Activated naive CD4-positive, alpha-beta T cell treated with anti-CD3 and anti-CD28 coated beads for 36 hours (primary cell): ENCODE data around the gene CORO7. TPM values are rescaled to one million over a fixed set of nuclear protein-coding genes. Genes with fewer than 3 reads are reported as not detected.

Source experiments
- CTCF ChIA-PET: fragments of 350-600 bp; sonication (Branson Sonifier 250); formaldehyde crosslinking; loops from one replicate; lab custom pipeline; 2021; ENCODE audit warnings: antibody characterized with exemption; lab: Charles Lee
- DNase-seq: peaks from one replicate; pipeline ENCODE4 v3.0.0-alpha.2; 2020
- H3K27ac Mint-ChIP-seq: one replicate; pipeline ENCODE4 v1.8.0; 2021; ENCODE audit warnings: mild to moderate bottlenecking, mixed read lengths
- H3K27me3 Mint-ChIP-seq: one replicate; pipeline ENCODE4 v1.8.0; 2021; ENCODE audit warnings: low read depth, mixed read lengths
- H3K36me3 Mint-ChIP-seq: one replicate; pipeline ENCODE4 v1.8.0; 2021; ENCODE audit warnings: low read depth, mixed read lengths
- H3K4me1 Mint-ChIP-seq: one replicate; pipeline ENCODE4 v1.8.0; 2021; ENCODE audit warnings: low read depth, mixed read lengths
- H3K4me3 Mint-ChIP-seq: one replicate; pipeline ENCODE4 v1.8.0; 2021; ENCODE audit warnings: mild to moderate bottlenecking, moderate library complexity, mixed read lengths
- H3K9me3 Mint-ChIP-seq: one replicate; pipeline ENCODE4 v1.8.0; 2021; ENCODE audit warnings: mixed read lengths
- intact Hi-C: fragments of 100-400 bp; cut with micrococcal nuclease; formaldehyde crosslinking; loops from one replicate; pipeline ENCODE4 v1.15.1; 2023
- total RNA-seq, 2 experiments: library from RNA; stranded (reverse); gene quantifications; one replicate each; pipeline ENCODE4 v1.2.3, GENCODE V29; 2021

Gene CORO7
- total RNA-seq, 2 experiments from 2014 or later: 39.7 to 43.3 TPM

DNA sequence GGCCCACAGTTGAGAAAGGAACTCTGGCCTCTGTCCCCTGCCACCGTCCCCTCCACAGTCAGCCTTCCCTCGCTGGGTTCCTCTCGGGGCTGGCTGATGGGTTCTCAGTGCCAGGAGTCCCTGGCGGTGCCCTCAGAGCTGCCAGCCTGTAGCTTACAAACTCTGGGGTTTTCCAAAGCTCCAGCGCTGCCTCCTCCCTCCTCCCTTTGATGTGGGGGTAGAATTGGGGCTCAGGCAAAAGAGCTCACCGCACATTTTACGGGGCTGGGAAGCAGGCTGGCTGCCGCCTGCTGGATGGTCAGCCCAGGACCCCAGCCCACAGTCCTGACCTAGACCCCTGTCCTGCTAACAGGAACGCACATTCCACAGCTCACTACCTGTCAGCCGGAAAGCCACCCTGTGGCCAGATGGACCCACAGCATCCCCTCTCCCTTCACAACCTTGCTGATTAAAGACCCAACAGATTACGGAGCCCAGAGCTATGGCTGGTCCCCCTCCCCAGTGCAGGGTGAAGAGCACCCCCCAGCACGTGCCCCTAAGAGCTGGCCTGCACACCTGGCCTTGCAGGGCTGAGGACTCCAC is 38.7 kb downstream of the CORO7 start:
- no peak overlapping the region for H3K4me3 Mint-ChIP-seq
- H3K27ac Mint-ChIP-seq: no peak overlapping the region
- no peaks in the 10 kb centered on the region for H3K27me3 Mint-ChIP-seq
- H3K36me3 Mint-ChIP-seq: no peaks in the 10 kb centered on the region
- intact Hi-C loops: no loop called here
- H3K9me3 Mint-ChIP-seq: no peaks in the 10 kb centered on the region
- CTCF ChIA-PET: interaction anchor here (0.7 kb wide), 1 partner anchor 28 kb away, joined by 4 read pairs; no protein-coding TSS in a partner anchor
- peaks cover 2% of the 10 kb centered on the region for H3K4me1 Mint-ChIP-seq
- no peak for DNase-seq

DNA sequence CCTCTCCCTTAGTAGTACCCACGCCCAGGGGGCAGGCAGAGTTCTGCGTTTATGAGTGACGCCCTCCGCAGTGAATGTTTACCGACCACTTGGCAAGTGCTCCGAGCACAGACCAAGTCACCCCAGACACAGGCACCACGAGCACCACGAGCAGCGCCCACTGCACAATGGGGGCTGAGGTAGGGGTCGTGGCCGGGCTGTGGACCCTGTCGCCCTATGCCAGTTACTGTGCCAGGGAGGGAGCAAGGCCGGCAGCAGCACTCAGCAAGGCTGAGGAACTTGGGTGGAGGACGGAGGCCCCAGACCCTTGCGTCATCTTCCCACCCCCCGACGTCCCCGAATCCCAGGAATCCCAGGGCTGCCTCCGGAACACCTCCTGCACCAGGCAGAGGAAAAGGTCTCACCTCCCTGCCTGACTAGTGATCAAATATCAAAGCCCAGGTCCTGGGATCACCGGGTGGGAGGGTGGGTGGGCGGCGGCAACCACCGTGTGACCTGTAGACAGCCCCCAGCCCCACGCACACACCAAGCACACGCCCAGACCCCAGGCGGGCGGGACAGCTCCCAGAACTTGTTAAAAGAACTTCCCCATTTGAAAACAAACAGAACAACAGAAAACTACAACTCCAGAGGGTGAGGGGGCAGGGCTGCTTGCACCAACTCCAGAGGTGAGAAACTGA is 39.4 kb downstream of the CORO7 start:
- Mint-ChIP-seq H3K36me3 (no peaks in the 10 kb centered on the region), H3K27me3 (no peaks in the 10 kb centered on the region), H3K4me1 (peaks cover 4% of the 10 kb centered on the region), H3K27ac (no peak overlapping the region), H3K4me3 (no peak overlapping the region), H3K9me3 (no peaks in the 10 kb centered on the region)
- CTCF ChIA-PET: interaction anchor here (0.7 kb wide), 1 partner anchor 27 kb away, joined by 4 read pairs; no protein-coding TSS in a partner anchor
- no peak for DNase-seq
- intact Hi-C loops: no loop called here

GRCh38 chr16:4376126-4376892 is 40.1 kb downstream of the CORO7 start:
- Mint-ChIP-seq H3K4me1 (peaks cover 4% of the 10 kb centered on the region), H3K27me3 (no peaks in the 10 kb centered on the region), H3K9me3 (no peaks in the 10 kb centered on the region), H3K27ac (no peak overlapping the region), H3K4me3 (no peak overlapping the region), H3K36me3 (no peaks in the 10 kb centered on the region)
- CTCF ChIA-PET: interaction anchor here (2.1 kb wide), 1 partner anchor 26 kb away, joined by 5 read pairs; no protein-coding TSS in a partner anchor
- DNase-seq: no peak
- intact Hi-C loops: no loop called here

DNA sequence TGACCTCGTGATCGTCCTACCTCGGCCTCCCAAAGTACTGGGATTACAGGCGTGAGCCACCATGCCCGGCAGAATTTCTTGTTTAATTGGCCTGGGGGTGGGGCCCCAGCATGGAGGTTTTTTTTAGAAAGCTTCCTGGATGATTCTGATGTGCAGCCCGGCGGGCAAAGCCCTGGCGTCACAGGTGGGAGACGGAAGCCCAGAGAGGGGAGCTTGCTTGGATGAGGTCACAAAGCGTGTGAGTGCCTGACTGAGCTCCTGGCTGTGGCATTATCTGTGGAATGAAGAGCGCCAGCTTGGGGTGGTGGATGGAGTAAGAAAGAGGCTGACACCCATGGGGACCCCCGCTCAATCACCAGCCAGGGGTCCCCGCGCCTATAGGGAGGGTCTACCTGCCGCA is 40.7 kb downstream of the CORO7 start:
- H3K9me3 Mint-ChIP-seq: no peaks in the 10 kb centered on the region
- no peak overlapping the region for H3K4me3 Mint-ChIP-seq
- H3K36me3 Mint-ChIP-seq: no peaks in the 10 kb centered on the region
- no peaks in the 10 kb centered on the region for H3K27me3 Mint-ChIP-seq
- no peak for DNase-seq
- intact Hi-C loops: no loop called here
- H3K4me1 Mint-ChIP-seq: peaks cover 4% of the 10 kb centered on the region
- no peak overlapping the region for H3K27ac Mint-ChIP-seq
- CTCF ChIA-PET: interaction anchor here (2.1 kb wide), 1 partner anchor 27 kb away, joined by 5 read pairs; no protein-coding TSS in a partner anchor

DNA sequence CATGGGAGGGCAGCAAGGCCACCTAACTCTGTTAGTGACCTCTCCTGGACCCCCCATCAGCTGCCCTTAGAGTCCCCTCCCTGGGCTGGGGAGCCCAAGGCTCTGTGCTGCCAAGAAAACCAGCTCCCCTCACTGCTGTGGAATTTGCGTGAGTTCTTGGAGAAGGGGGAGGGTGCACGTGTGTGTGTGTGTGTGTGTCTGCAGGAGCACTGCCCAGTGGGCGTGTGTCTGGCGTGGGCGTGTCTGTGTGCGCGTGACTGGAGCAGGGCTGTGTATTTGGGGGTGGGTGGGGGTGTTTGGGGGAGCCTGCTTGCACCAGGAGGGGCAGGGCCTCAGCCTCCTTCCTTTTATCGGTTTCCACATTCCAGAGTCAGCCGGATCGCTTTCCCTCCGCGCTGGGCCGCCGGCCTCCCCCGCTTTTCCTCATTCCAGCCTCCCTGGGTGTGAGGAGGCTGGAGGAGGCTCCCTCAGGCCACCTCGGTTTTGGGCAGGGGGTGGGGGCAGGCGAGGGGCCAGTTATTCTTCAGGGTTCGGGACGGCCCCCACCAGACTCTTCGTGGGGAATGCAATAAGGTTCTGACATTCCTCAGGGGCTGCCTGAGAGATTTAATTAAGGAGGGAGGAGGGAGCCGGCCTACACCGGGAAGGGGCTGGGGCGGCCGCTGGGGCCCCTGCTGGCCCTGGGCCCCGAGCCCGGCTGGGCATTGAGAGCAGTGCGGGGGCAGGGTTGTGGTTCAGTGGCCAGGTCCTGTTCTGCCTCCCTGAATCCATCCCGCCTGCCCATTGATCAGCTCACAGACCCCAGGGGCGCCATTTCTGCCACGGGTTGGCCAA is 42.3 kb downstream of the CORO7 start:
- intact Hi-C loops: no loop called here
- H3K4me1 Mint-ChIP-seq: peaks cover 4% of the 10 kb centered on the region
- no peak overlapping the region for H3K4me3 Mint-ChIP-seq
- no peaks in the 10 kb centered on the region for H3K27me3 Mint-ChIP-seq
- no peak overlapping the region for H3K27ac Mint-ChIP-seq
- CTCF ChIA-PET: interaction anchor here (0.6 to 2.1 kb wide), 4 partner anchors 15 to 66 kb away, joined by 3 to 5 read pairs (median 3); no protein-coding TSS in a partner anchor
- no peaks in the 10 kb centered on the region for H3K9me3 Mint-ChIP-seq
- DNase-seq: no peak
- no peaks in the 10 kb centered on the region for H3K36me3 Mint-ChIP-seq

DNA sequence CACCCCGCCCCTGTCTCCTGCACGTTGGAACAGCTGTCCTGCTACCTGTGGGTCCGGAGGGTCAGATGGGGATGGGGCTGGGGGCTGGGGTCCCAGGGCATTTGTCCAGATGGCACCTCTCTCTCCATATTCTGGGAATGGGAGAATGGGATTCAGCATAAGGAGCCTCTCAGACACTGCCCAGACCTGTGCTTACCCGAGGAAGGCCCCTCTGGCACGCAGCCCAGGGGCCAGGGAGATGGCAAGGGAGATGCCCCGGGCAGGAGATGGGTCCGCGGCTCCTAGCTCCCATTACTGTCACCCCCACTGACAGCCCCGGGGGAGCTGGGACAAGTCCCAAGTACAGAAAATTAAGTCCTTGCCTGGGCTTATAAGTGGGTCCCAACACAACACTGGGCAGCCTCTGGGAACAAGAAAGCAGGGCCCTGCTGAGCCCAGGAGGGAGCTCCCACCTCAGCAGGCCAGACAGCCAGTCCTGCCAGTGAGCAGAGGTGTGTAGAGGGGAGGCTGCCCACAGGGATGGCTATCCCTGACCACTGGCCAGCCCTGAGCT is 43.0 kb downstream of the CORO7 start:
- no peaks in the 10 kb centered on the region for H3K27me3 Mint-ChIP-seq
- CTCF ChIA-PET: interaction anchor here (0.6 to 1.1 kb wide), 3 partner anchors 14 to 114 kb away, joined by 3 to 7 read pairs (median 3); no protein-coding TSS in a partner anchor
- no peak overlapping the region for H3K4me3 Mint-ChIP-seq
- H3K27ac Mint-ChIP-seq: no peak overlapping the region
- no peaks in the 10 kb centered on the region for H3K36me3 Mint-ChIP-seq
- peaks cover 4% of the 10 kb centered on the region for H3K4me1 Mint-ChIP-seq
- DNase-seq: no peak
- intact Hi-C loops: no loop called here
- H3K9me3 Mint-ChIP-seq: no peaks in the 10 kb centered on the region

- peak overlapping the region; percentile 6 for H3K4me3 Mint-ChIP-seq
- H3K9me3 Mint-ChIP-seq: no peaks in the 10 kb centered on the region
- intact Hi-C loops: no loop called here
- H3K27me3 Mint-ChIP-seq: no peaks in the 10 kb centered on the region
- DNase-seq: no peak
- CTCF ChIA-PET: interaction anchor here (0.6 kb wide), 1 partner anchor 114 kb away, joined by 7 read pairs; no protein-coding TSS in a partner anchor
- no peaks in the 10 kb centered on the region for H3K36me3 Mint-ChIP-seq
- peaks cover 4% of the 10 kb centered on the region for H3K4me1 Mint-ChIP-seq
- no peak overlapping the region for H3K27ac Mint-ChIP-seq
Measured at GRCh38 chr16:4372578-4373355, 43.6 kb downstream of the CORO7 start.

- no peak overlapping the region for H3K27ac Mint-ChIP-seq
Measured at GRCh38 chr16:4372001-4372577, 44.3 kb downstream of the CORO7 start.

DNA sequence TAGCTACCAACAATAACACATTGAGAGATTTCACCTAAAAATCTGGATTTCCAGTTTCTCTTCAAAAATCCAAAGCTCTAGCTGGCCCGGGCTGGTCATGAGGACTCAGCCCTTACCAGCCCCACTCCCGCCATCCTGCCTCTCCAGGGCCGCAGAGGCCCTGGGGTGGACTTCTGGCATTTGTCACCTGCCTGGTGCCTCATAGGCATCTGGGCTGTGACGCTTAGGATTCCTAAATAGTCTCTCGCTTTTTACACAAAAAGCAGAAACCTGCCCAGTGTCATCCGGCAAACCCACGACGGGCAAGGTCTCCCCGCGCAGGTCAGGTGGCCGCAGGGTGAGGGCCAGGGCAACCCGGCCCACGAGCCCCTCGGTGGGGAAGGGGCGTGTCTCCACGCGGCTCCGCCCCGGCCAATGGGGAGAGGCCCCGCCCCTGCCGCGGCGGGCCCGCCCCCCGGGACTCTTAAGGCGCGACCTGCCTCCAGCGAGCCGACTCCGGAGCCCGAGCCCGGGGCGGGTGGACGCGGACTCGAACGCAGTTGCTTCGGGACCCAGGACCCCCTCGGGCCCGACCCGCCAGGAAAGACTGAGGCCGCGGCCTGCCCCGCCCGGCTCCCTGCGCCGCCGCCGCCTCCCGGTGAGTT is 44.9 kb downstream of the CORO7 start, which contains the start of gene VASN:
TSS of gene VASN (plus strand) at position 492 of the 644 bp plus-strand sequence. CDS start 9,030 bp downstream, outside the sequence.
- no peaks in the 10 kb centered on the region for H3K9me3 Mint-ChIP-seq
- H3K4me1 Mint-ChIP-seq: peaks cover 4% of the 10 kb centered on the region
- CTCF ChIA-PET: interaction anchor here (1.0 to 1.1 kb wide), 2 partner anchors 12 to 40 kb away, joined by 3 read pairs; no protein-coding TSS in a partner anchor
- no peaks in the 10 kb centered on the region for H3K36me3 Mint-ChIP-seq
- intact Hi-C loops: loop anchor here (2.0 kb wide), 1 partner anchor 21 kb away; the partner anchor contains the start of gene PAM16
- peak within 1 kb of the TSS; percentile 64 for H3K4me3 Mint-ChIP-seq
- no peaks in the 10 kb centered on the region for H3K27me3 Mint-ChIP-seq
- H3K27ac Mint-ChIP-seq: no peak within 1 kb of the TSS
- DNase-seq: peak; percentile 58

More at GRCh38 chr16:4372001-4372577, 44.3 kb downstream of the CORO7 start:
- no peaks in the 10 kb centered on the region for H3K9me3 Mint-ChIP-seq
- no peaks in the 10 kb centered on the region for H3K27me3 Mint-ChIP-seq
- no peaks in the 10 kb centered on the region for H3K36me3 Mint-ChIP-seq
- CTCF ChIA-PET: no interaction called here
- peak; percentile 22 for DNase-seq
- intact Hi-C loops: no loop called here
- H3K4me3 Mint-ChIP-seq: peak overlapping the region; percentile 64
- H3K4me1 Mint-ChIP-seq: peaks cover 4% of the 10 kb centered on the region
